Progenitor cell of endocrine pancreas (in vitro differentiated cells): Measurements from ENCODE around the gene YY1. TPM values are rescaled to one million over a fixed set of nuclear protein-coding genes. Genes with fewer than 3 reads are reported as not detected.
A peak's percentile ranks its signal among the peaks of the same experiment; 100 is the strongest.

Source experiments
- DNase-seq: peaks from one replicate; pipeline ENCODE4 v3.0.0; 2021; ENCODE audit warnings: low spot score; ENCODE audit not compliant: unreplicated experiment
- H3K27ac Mint-ChIP-seq: 2 replicates; pipeline ENCODE4 v1.8.0; 2021; ENCODE audit warnings: mild to moderate bottlenecking, moderate library complexity, mixed read lengths
- H3K27me3 Mint-ChIP-seq: 2 replicates; pipeline ENCODE4 v1.8.0; 2021; ENCODE audit warnings: mixed read lengths
- H3K36me3 Mint-ChIP-seq: 2 replicates; pipeline ENCODE4 v1.8.0; 2022; ENCODE audit warnings: mixed read lengths; ENCODE audit not compliant: insufficient read depth
- H3K4me1 Mint-ChIP-seq: 2 replicates; pipeline ENCODE4 v1.8.0; 2021; ENCODE audit warnings: low read depth, mixed read lengths
- H3K4me3 Mint-ChIP-seq: 2 replicates; pipeline ENCODE4 v1.8.0; 2021; ENCODE audit warnings: low read depth, mild to moderate bottlenecking, moderate library complexity, mixed read lengths
- H3K9me3 Mint-ChIP-seq: 2 replicates; pipeline ENCODE4 v1.8.0; 2021; ENCODE audit warnings: low read depth, mixed read lengths
- CTCF ChIP-seq: fragments of 200-600 bp; sonication (generic); IDR thresholded peaks from one replicate; pipeline ENCODE4 v1.5.0; 2021; ENCODE audit warnings: antibody characterized with exemption, mild to moderate bottlenecking; ENCODE audit not compliant: unreplicated experiment
- total RNA-seq: library from RNA; stranded (reverse); gene quantifications from 2 replicates; pipeline ENCODE4 v1.2.1, GENCODE V29; 2021

Gene YY1
- total RNA-seq, 1 donor from 2014 or later: 90.2 TPM

GRCh38 chr14:100243020-100243419 is 4.1 kb downstream of the YY1 start:
- Mint-ChIP-seq H3K9me3 (no peaks in the 10 kb centered on the region), H3K36me3 (peaks cover 10% of the 10 kb centered on the region), H3K4me1 (peaks cover 45% of the 10 kb centered on the region), H3K27me3 (no peaks in the 10 kb centered on the region), H3K27ac (peak overlapping the region; percentile 57), H3K4me3 (peak overlapping the region; percentile 60)
- no peak for DNase-seq
- no peak for TF ChIP-seq CTCF

GRCh38 chr14:100246809-100247428 is 8.0 kb downstream of the YY1 start:
- Mint-ChIP-seq H3K4me3 (no peak overlapping the region), H3K4me1 (peaks cover 44% of the 10 kb centered on the region), H3K36me3 (peaks cover 11% of the 10 kb centered on the region), H3K27ac (peak overlapping the region; percentile 96), H3K27me3 (no peaks in the 10 kb centered on the region), H3K9me3 (no peaks in the 10 kb centered on the region)
- peak; percentile 68 for TF ChIP-seq CTCF
- DNase-seq: no peak

GRCh38 chr14:100250732-100251465 is 12.0 kb downstream of the YY1 start:
- no peaks in the 10 kb centered on the region for H3K27me3 Mint-ChIP-seq
- no peak overlapping the region for H3K4me3 Mint-ChIP-seq
- no peak overlapping the region for H3K27ac Mint-ChIP-seq

GRCh38 chr14:100252684-100253083 is 13.7 kb downstream of the YY1 start:
- Mint-ChIP-seq H3K9me3 (no peaks in the 10 kb centered on the region), H3K4me1 (peaks cover 18% of the 10 kb centered on the region), H3K27ac (no peak overlapping the region), H3K36me3 (peaks cover 5% of the 10 kb centered on the region), H3K27me3 (no peaks in the 10 kb centered on the region), H3K4me3 (no peak overlapping the region)
- DNase-seq: no peak
- TF ChIP-seq CTCF: no peak

More at GRCh38 chr14:100250732-100251465, 12.0 kb downstream of the YY1 start:
- peaks cover 34% of the 10 kb centered on the region for H3K4me1 Mint-ChIP-seq
- peaks cover 5% of the 10 kb centered on the region for H3K36me3 Mint-ChIP-seq
- TF ChIP-seq CTCF: no peak
- no peaks in the 10 kb centered on the region for H3K9me3 Mint-ChIP-seq
- no peak for DNase-seq

GRCh38 chr14:100256339-100256895 is 17.5 kb downstream of the YY1 start:
- Mint-ChIP-seq H3K4me3 (no peak overlapping the region), H3K27me3 (no peaks in the 10 kb centered on the region), H3K36me3 (peaks cover 3% of the 10 kb centered on the region), H3K27ac (no peak overlapping the region), H3K9me3 (no peaks in the 10 kb centered on the region), H3K4me1 (peaks cover 8% of the 10 kb centered on the region)
- no peak for DNase-seq
- no peak for TF ChIP-seq CTCF
